ENCODE data around the gene EPAS1.

EPAS1 gene

DNA sequence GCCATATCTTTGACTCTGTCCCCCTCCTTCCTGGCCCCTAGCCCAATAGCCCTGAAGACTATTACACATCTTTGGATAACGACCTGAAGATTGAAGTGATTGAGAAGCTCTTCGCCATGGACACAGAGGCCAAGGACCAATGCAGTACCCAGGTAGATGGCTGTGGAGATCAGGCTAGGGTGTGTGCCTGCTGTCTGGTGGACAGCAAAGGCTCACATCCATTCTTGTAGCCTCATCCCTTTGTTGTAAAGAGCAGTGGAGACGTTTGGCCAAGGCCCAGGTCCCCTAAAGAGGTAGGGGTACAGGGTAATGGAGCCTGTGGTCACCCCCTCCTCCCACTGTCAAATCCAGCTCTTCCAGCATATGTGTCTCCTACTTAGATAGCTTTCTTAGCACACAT is 81.4 kb downstream of the EPAS1 start:
- H3K4me1 ChIP-seq = peaks cover 15% of the 10 kb centered on the region
- no peak overlapping the region for H3K4me3 ChIP-seq (ENCODE audit: low read depth, low read length)
- TF ChIP-seq CTCF (IDR thresholded peaks at IDR 0.05; ENCODE audit: low read depth, low read length) = no peak
- no peaks in the 10 kb centered on the region for H3K36me3 ChIP-seq
- DNase-seq = no peak
- no peaks in the 10 kb centered on the region; the same call in 1 of the 2 replicates for H3K9me3 ChIP-seq
- H3K27me3 ChIP-seq = no peaks in the 10 kb centered on the region

DNA sequence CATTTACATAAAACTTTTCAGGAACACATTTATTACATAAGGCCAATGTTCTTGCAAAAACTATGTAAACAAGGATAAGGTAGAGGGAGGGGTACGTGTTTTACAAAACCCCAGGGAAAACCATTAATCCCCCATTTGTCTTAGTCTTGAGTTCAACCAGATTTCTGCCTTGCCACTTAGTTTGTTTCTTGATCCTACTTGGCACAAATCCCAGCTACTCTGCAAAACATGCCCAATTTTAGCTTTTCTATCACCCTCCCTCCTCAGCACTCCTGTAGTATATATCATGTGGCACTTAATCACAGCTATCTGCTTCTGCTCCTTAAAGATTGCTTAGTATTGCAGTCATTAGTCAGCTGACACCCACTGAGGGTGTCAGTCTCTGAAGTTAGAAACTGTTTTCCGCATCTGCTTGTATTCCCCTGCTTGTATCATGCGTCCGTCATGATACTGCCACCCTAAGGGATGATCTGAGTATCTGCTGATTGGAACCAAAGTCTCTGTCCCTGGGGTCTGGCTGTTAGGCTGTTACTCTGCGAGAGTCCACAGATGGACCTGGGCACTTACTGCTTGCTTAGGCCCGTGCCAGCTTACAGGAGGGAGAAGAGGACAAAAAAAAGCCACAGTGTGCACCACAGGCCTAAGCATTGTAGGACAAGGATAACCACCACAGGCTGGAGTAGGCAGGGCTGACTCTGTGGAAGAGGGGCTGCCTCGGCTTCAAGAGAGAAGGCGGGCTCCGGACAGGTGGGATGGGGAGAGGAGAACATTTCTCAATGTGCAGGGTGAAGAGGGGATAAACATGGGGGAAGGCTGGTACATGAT is 82.2 kb downstream of the EPAS1 start:
- TF ChIP-seq CTCF (IDR thresholded peaks at IDR 0.05; ENCODE audit: low read depth, low read length) = no peak
- no peak overlapping the region for H3K4me3 ChIP-seq (ENCODE audit: low read depth, low read length)
- DNase-seq = no peak

GRCh38 chr2:46380038-46380940 is 83.1 kb downstream of the EPAS1 start:
- Histone ChIP-seq H3K36me3 (no peaks in the 10 kb centered on the region), H3K4me1 (peaks cover 15% of the 10 kb centered on the region), H3K4me3 (ENCODE audit: low read depth, low read length) (no peak overlapping the region), H3K9me3 (no peaks in the 10 kb centered on the region), H3K27me3 (no peaks in the 10 kb centered on the region)
- no peak for DNase-seq
- TF ChIP-seq CTCF (IDR thresholded peaks at IDR 0.05; ENCODE audit: low read depth, low read length) = no peak

More for the DNA sequence above, 82.2 kb downstream of the EPAS1 start:
- H3K4me1 ChIP-seq = peaks cover 15% of the 10 kb centered on the region
- no peaks in the 10 kb centered on the region for H3K9me3 ChIP-seq
- H3K36me3 ChIP-seq = no peaks in the 10 kb centered on the region
- H3K27me3 ChIP-seq = no peaks in the 10 kb centered on the region

DNA sequence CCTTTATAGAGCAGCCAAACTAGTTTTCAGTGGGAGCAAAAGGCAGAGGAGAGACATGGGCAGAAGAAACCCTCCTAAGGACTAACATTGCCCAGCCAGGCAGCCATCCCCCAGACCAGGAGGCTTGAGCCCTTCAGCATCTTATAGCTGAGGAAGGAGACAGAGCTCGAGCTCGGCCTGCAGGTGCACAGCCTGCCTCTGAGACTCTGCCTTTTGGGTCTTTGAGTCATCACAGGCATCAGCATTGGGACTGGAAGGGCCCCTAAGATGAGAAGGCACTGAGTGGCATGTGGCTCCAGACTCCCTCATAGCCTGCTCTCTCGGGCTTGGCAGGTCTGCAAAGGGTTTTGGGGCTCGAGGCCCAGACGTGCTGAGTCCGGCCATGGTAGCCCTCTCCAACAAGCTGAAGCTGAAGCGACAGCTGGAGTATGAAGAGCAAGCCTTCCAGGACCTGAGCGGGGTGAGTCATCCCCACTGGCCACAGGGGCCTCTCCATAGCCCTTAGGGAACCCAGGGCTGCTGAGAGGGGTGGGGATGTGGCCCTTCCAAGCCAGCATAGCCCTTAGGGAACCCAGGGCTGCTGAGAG is 84.1 kb downstream of the EPAS1 start:
- Histone ChIP-seq H3K9me3 (no peaks in the 10 kb centered on the region), H3K4me1 (peaks cover 18% of the 10 kb centered on the region), H3K27me3 (no peaks in the 10 kb centered on the region), H3K36me3 (no peaks in the 10 kb centered on the region), H3K4me3 (ENCODE audit: low read depth, low read length) (no peak overlapping the region)
- TF ChIP-seq CTCF (IDR thresholded peaks at IDR 0.05; ENCODE audit: low read depth, low read length) = no peak
- DNase-seq = no peak

- H3K4me1 ChIP-seq = peaks cover 14% of the 10 kb centered on the region
- TF ChIP-seq CTCF (IDR thresholded peaks at IDR 0.05; ENCODE audit: low read depth, low read length) = no peak
- no peak for DNase-seq
- H3K9me3 ChIP-seq = no peaks in the 10 kb centered on the region
- no peak overlapping the region for H3K4me3 ChIP-seq (ENCODE audit: low read depth, low read length)
- H3K36me3 ChIP-seq = no peaks in the 10 kb centered on the region
- H3K27me3 ChIP-seq = no peaks in the 10 kb centered on the region
These were observed 84.7 kb downstream of the EPAS1 start for GRCh38 chr2:46381871-46382270.
